ENCODE data around the gene LCA5L. TPM values are rescaled to one million over a fixed set of nuclear protein-coding genes. Genes with fewer than 3 reads are reported as not detected.

Gene LCA5L
- total RNA-seq, 1 donor = 3.1 TPM

GRCh38 chr21:39453571-39454179 lies 8.1 kb upstream of the LCA5L start:
- no peak overlapping the region for H3K4me3 ChIP-seq (ENCODE audit: low read depth, low read length)
- peak; percentile 2 for DNase-seq (ENCODE audit: low read depth)
- TF ChIP-seq CTCF (IDR thresholded peaks at IDR 0.05; ENCODE audit: insufficient read depth, low read length) = no peak

- DNase-seq (ENCODE audit: low read depth) = no peak
Observed at GRCh38 chr21:39452970-39453342, 7.4 kb upstream of the LCA5L start.

GRCh38 chr21:39452207-39452969 lies 6.8 kb upstream of the LCA5L start:
- no peak for TF ChIP-seq CTCF (IDR thresholded peaks at IDR 0.05; ENCODE audit: insufficient read depth, low read length)
- peak overlapping the region; percentile 54 for H3K4me3 ChIP-seq (ENCODE audit: low read depth, low read length)

More at GRCh38 chr21:39452970-39453342, 7.4 kb upstream of the LCA5L start:
- H3K4me3 ChIP-seq (ENCODE audit: low read depth, low read length) = peak overlapping the region; percentile 40
- TF ChIP-seq CTCF (IDR thresholded peaks at IDR 0.05; ENCODE audit: insufficient read depth, low read length) = no peak

GRCh38 chr21:39451332-39452206 lies 6.0 kb upstream of the LCA5L start, which contains the start of gene SH3BGR:
Gene SH3BGR (plus strand): TSS chr21:39451970. CDS start chr21:39452097, 127 bp downstream.
- H3K4me3 ChIP-seq (ENCODE audit: low read depth, low read length) = peak within 1 kb of the TSS; percentile 54
- peak; percentile 65 for DNase-seq (ENCODE audit: low read depth)
- TF ChIP-seq CTCF (IDR thresholded peaks at IDR 0.05; ENCODE audit: insufficient read depth, low read length) = no peak

More at GRCh38 chr21:39452207-39452969, 6.8 kb upstream of the LCA5L start:
- peak; percentile 92 for DNase-seq (ENCODE audit: low read depth)

- H3K4me3 ChIP-seq (ENCODE audit: low read depth, low read length) = no peak overlapping the region
- no peak for DNase-seq (ENCODE audit: low read depth)
- no peak for TF ChIP-seq CTCF (IDR thresholded peaks at IDR 0.05; ENCODE audit: insufficient read depth, low read length)
Observed at GRCh38 chr21:39447264-39447663, 1.7 kb upstream of the LCA5L start.

- peak; percentile 60 for DNase-seq (ENCODE audit: low read depth)
- no peak for TF ChIP-seq CTCF (IDR thresholded peaks at IDR 0.05; ENCODE audit: insufficient read depth, low read length)
- peak overlapping the region; percentile 88 for H3K4me3 ChIP-seq (ENCODE audit: low read depth, low read length)
Observed at GRCh38 chr21:39444421-39445180, 977 bp downstream of the LCA5L start.
